Measurements from ENCODE around the gene SEMA6A. TPM values are rescaled to one million over a fixed set of nuclear protein-coding genes. Genes with fewer than 3 reads are reported as not detected.

SEMA6A gene
- total and polyA plus RNA-seq, 2 of the 13 experiments (the other 11 are each of a cell fraction or from before 2014, with no cell fraction given): 5.1 to 6.5 TPM

- TF ChIP-seq, protein P1, sequence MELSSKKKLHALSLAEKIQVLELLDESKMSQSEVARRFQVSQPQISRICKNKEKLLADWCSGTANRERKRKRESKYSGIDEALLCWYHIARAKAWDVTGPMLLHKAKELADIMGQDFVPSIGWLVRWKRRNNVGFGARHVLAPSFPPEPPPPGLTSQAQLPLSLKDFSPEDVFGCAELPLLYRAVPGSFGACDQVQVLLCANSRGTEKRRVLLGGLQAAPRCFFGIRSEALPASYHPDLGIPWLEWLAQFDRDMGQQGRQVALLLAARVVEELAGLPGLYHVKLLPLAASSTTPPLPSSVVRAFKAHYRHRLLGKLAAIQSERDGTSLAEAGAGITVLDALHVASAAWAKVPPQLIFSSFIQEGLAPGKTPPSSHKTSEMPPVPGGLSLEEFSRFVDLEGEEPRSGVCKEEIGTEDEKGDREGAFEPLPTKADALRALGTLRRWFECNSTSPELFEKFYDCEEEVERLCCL (CRISPR knock-in tag; IDR thresholded peaks at IDR 0.05; ENCODE audit: borderline replicate concordance): no peak
- TF ChIP-seq ZNF746 (CRISPR knock-in tag; IDR thresholded peaks at IDR 0.05): no peak
- no peak for TF ChIP-seq KDM4B (CRISPR knock-in tag; IDR thresholded peaks at IDR 0.05)
- peak; percentile 99 for TF ChIP-seq NR2F2 (IDR thresholded peaks at IDR 0.05; ENCODE audit: borderline replicate concordance, low read depth)
- TF ChIP-seq, protein P2, sequence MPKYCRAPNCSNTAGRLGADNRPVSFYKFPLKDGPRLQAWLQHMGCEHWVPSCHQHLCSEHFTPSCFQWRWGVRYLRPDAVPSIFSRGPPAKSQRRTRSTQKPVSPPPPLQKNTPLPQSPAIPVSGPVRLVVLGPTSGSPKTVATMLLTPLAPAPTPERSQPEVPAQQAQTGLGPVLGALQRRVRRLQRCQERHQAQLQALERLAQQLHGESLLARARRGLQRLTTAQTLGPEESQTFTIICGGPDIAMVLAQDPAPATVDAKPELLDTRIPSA (CRISPR knock-in tag; IDR thresholded peaks at IDR 0.05; ENCODE audit: borderline replicate concordance): no peak
- TF ChIP-seq ZNF788 (CRISPR knock-in tag; IDR thresholded peaks at IDR 0.05; ENCODE audit: borderline replicate concordance): no peak
- TF ChIP-seq STAG1 (CRISPR knock-in tag; IDR thresholded peaks at IDR 0.05): 0 out of 2 replicates have a peak, but pooled peaks have one; percentile 24
- peak; percentile 60; the same call in 1 of the 2 replicates for TF ChIP-seq MEF2D (CRISPR knock-in tag; IDR thresholded peaks at IDR 0.05)
- TF ChIP-seq, protein P3, sequence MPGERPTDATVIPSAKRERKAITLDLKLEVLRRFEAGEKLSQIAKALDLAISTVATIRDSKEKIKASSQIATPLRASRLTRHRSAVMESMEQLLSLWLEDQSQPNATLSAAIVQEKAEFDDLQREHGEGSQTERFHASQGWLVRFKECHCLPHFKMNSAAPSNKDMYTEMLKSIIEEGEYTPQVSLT (CRISPR knock-in tag; IDR thresholded peaks at IDR 0.05; ENCODE audit: borderline replicate concordance, low read depth): no peak
- no peak for TF ChIP-seq SIN3B (IDR thresholded peaks at IDR 0.05; ENCODE audit: low read length)
- peak; percentile 96 for TF ChIP-seq AHDC1 (CRISPR knock-in tag; IDR thresholded peaks at IDR 0.05; ENCODE audit: borderline replicate concordance)
- TF ChIP-seq, protein P4, sequence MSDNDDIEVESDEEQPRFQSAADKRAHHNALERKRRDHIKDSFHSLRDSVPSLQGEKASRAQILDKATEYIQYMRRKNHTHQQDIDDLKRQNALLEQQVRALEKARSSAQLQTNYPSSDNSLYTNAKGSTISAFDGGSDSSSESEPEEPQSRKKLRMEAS (IDR thresholded peaks at IDR 0.05): peak; percentile 64; the same call in 1 of the 2 replicates
- TF ChIP-seq, protein P5, sequence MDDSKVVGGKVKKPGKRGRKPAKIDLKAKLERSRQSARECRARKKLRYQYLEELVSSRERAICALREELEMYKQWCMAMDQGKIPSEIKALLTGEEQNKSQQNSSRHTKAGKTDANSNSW (CRISPR knock-in tag; IDR thresholded peaks at IDR 0.05; ENCODE audit: borderline replicate concordance): no peak
- TF ChIP-seq ISL2 (CRISPR knock-in tag; IDR thresholded peaks at IDR 0.05): peak; percentile 99
- TF ChIP-seq ZNF878 (CRISPR knock-in tag; IDR thresholded peaks at IDR 0.05): peak; percentile 64; the same call in 1 of the 2 replicates
- TF ChIP-seq ZFP41 (CRISPR knock-in tag; IDR thresholded peaks at IDR 0.05; ENCODE audit: borderline replicate concordance): no peak
- TF ChIP-seq ZNF543 (CRISPR knock-in tag; IDR thresholded peaks at IDR 0.05): 0 out of 2 replicates have a peak, but pooled peaks have one; percentile 23
- TF ChIP-seq DNMT3B (CRISPR knock-in tag; conservative IDR thresholded peaks at IDR 0.05): no peak
- 0 out of 2 replicates have a peak, but pooled peaks have one; percentile 41 for TF ChIP-seq KLF11 (CRISPR knock-in tag; IDR thresholded peaks at IDR 0.05)
- 0 out of 2 replicates have a peak, but pooled peaks have one; percentile 57 for TF ChIP-seq POGZ (CRISPR knock-in tag; IDR thresholded peaks at IDR 0.05)
These were observed 41.7 kb downstream of the SEMA6A start (continued) for GRCh38 chr5:116532762-116533525.

Measured in HepG2 (cell line).